B cell (primary cell): Measurements from ENCODE around the gene ODAD4. TPM values are rescaled to one million over a fixed set of nuclear protein-coding genes. Genes with fewer than 3 reads are reported as not detected.

Experiments
- ATAC-seq: fragments of 200-7000 bp; cut with Tn5 transposase; one replicate; pipeline ENCODE4 v1.10.0; 2021; ENCODE audit warnings: low read depth, mild to moderate bottlenecking, moderate number of reproducible peaks, moderate library complexity
- CTCF ChIA-PET: fragments of 350-600 bp; sonication (Branson Sonifier 250); formaldehyde crosslinking; loops from one replicate; lab custom pipeline; 2021; ENCODE audit warnings: antibody characterized with exemption, inconsistent platforms; lab: Charles Lee
- POLR2A ChIA-PET: fragments of 350-600 bp; sonication (Branson Sonifier 250); formaldehyde crosslinking; loops from one replicate; lab custom pipeline; 2021; ENCODE audit warnings: antibody characterized with exemption; lab: Charles Lee
- DNase-seq: peaks from one replicate; pipeline ENCODE4 v3.0.0; 2013
- H2AFZ ChIP-seq: 2 replicates; pipeline ENCODE4 v1.6.1; 2012; ENCODE audit warnings: mild to moderate bottlenecking, low read depth, low read length; ENCODE audit not compliant: insufficient read depth, poor library complexity, severe bottlenecking
- H3K27ac ChIP-seq, 2 donors: 1 replicate in 1 of 2; 2 replicates in 1 of 2; pipeline ENCODE4 v1.5.1; 2012 to 2013; ENCODE audit warnings: low read length in 2 of 2, mild to moderate bottlenecking in 2 of 2, moderate library complexity in 1 of 2
- H3K27me3 ChIP-seq, 4 experiments: fragments of 200-600 bp in 1 of 4; sonication (generic) in 1 of 4; replicated peaks in 1 of 4; 1 replicate in 2 of 4; 2 replicates in 2 of 4; pipeline versions ENCODE4 v1.6.1 to v1.7.0; 2013 to 2016; ENCODE audit warnings: low read length in 3 of 4, mild to moderate bottlenecking in 2 of 4, mixed read lengths in 1 of 4, moderate library complexity in 1 of 4; ENCODE audit not compliant: insufficient read depth in 4 of 4, control insufficient read depth in 3 of 4; ENCODE audit errors: control extremely low read depth in 1 of 4
- H3K36me3 ChIP-seq, 2 experiments: replicated peaks in 1 of 2; 1 replicate in 1 of 2; 2 replicates in 1 of 2; pipeline versions ENCODE4 v1.6.1 to v1.7.1; 2013; ENCODE audit warnings: low read length in 1 of 2; ENCODE audit not compliant: insufficient read depth in 2 of 2, control insufficient read depth in 1 of 2; ENCODE audit errors: control extremely low read depth in 1 of 2, extremely low read depth in 1 of 2
- H3K4me1 ChIP-seq, 2 donors: fragments of 200-600 bp in 1 of 2; sonication (generic) in 1 of 2; 1 replicate in 1 of 2; 2 replicates in 1 of 2; pipeline versions ENCODE4 v1.5.1 to v1.6.1; 2013 to 2017; ENCODE audit warnings: low read length in 2 of 2; ENCODE audit not compliant: control insufficient read depth in 2 of 2, insufficient read depth in 2 of 2
- H3K4me2 ChIP-seq: replicated peaks from 2 replicates; pipeline ENCODE3; 2012; ENCODE audit warnings: mild to moderate bottlenecking, low read depth, low read length; ENCODE audit not compliant: poor library complexity, severe bottlenecking
- H3K4me3 ChIP-seq, 5 experiments: fragments of 200-600 bp in 1 of 5; sonication (generic) in 1 of 5; 1 replicate in 3 of 5; 2 replicates in 2 of 5; pipeline versions ENCODE4 v1.5.1 to v1.7.0; 2011 to 2016; ENCODE audit warnings: low read length in 4 of 5, mild to moderate bottlenecking in 4 of 5, low read depth in 2 of 5, control low read depth in 1 of 5, moderate library complexity in 1 of 5; ENCODE audit not compliant: insufficient read depth in 1 of 5; ENCODE audit errors: control extremely low read depth in 1 of 5, extremely low read depth in 1 of 5
- H3K79me2 ChIP-seq: fragments of 200-600 bp; sonication (generic); one replicate; pipeline ENCODE4 v1.6.0; 2016; ENCODE audit warnings: low read length; ENCODE audit not compliant: control insufficient read depth, insufficient read depth
- H3K9ac ChIP-seq: fragments of 200-600 bp; sonication (generic); 2 replicates; pipeline ENCODE4 v1.6.1; 2017; ENCODE audit warnings: mild to moderate bottlenecking, low read length, moderate library complexity
- H3K9me3 ChIP-seq, 3 donors: one replicate each; pipeline versions ENCODE4 v1.6.1 to v1.7.1; 2013; ENCODE audit warnings: low read length in 2 of 3; ENCODE audit not compliant: control insufficient read depth in 2 of 3, insufficient read depth in 1 of 3; ENCODE audit errors: control extremely low read depth in 1 of 3
- H4K20me1 ChIP-seq: 2 replicates; pipeline ENCODE4 v1.6.0; 2012; ENCODE audit warnings: mild to moderate bottlenecking, low read length; ENCODE audit not compliant: insufficient read depth, control insufficient read depth, poor library complexity, severe bottlenecking
- H3K27ac Mint-ChIP-seq: one replicate; pipeline ENCODE4 v1.8.0; 2021; ENCODE audit warnings: mixed read lengths
- H3K27me3 Mint-ChIP-seq: one replicate; pipeline ENCODE4 v1.8.0; 2021; ENCODE audit warnings: mixed read lengths
- H3K4me1 Mint-ChIP-seq: one replicate; pipeline ENCODE4 v1.8.0; 2021; ENCODE audit warnings: mixed read lengths
- H3K4me3 Mint-ChIP-seq: one replicate; pipeline ENCODE4 v1.8.0; 2021; ENCODE audit warnings: mixed read lengths
- H3K9me3 Mint-ChIP-seq: one replicate; pipeline ENCODE4 v1.8.0; 2022; ENCODE audit warnings: mixed read lengths; ENCODE audit not compliant: insufficient read depth
- EZH2 ChIP-seq: IDR thresholded peaks from 2 replicates; pipeline ENCODE4 v1.6.1; 2012; ENCODE audit warnings: borderline replicate concordance, low read depth, mild to moderate bottlenecking, moderate library complexity, low read length; ENCODE audit not compliant: insufficient read depth, poor library complexity, severe bottlenecking
- WGBS: methylation state at CpG from one replicate; pipeline ENCODE4 v1.1.5; 2013; ENCODE audit warnings: missing lambda C conversion rate; ENCODE audit not compliant: insufficient coverage; 5-methylcytosine and 5-hydroxymethylcytosine counted together
- intact Hi-C: fragments of 100-400 bp; cut with micrococcal nuclease; formaldehyde crosslinking; loops from one replicate; pipeline ENCODE4 v1.10.0; 2022
- polyA plus RNA-seq: library from polyadenylated mRNA; depleted of rRNA; stranded (reverse); fragments of >200 nt; gene quantifications from 2 replicates; pipeline ENCODE4 v1.2.3, GENCODE V29; 2012
- total RNA-seq, 2 donors: library from RNA; stranded (reverse); fragments of 120-200 nt in 1 of 2; gene quantifications; 1 replicate in 1 of 2; 2 replicates in 1 of 2; pipeline versions ENCODE4 v1.2.3 to v1.2.4, GENCODE V29; 2013 to 2022
- TF ChIP-seq, protein P1 (sequence below): fragments of 200-600 bp; IDR thresholded peaks from one replicate; pipeline ENCODE4 v1.8.0; 2022; ENCODE audit warnings: antibody characterized with exemption, mild to moderate bottlenecking

Gene ODAD4
- total and polyA plus RNA-seq, 2 donors (not counting 1 experiment from before 2014, with no cell fraction given), result 0.27 TPM; not detected in 1

GRCh38 chr17:41917679-41918313 lies 12.6 kb upstream of the ODAD4 start:
- no peaks in the 10 kb centered on the region for H3K9me3 Mint-ChIP-seq
- CTCF ChIA-PET, result interaction anchor here (0.6 to 1.5 kb wide), 7 partner anchors 9 to 1600 kb away, joined by 3 to 6 read pairs (median 3); partner anchors contain the start of genes C17orf113, DNAJC7 and P3H4
- Histone ChIP-seq H3K27ac (peak overlapping the region; percentile 62 to 81), H3K36me3 (peaks cover 4 to 10% of the 10 kb centered on the region in 2 experiments), H3K27me3 (no peaks in the 10 kb centered on the region), H3K4me1 (peaks cover 15 to 21% of the 10 kb centered on the region in 2 donors), H4K20me1 (peaks cover 47% of the 10 kb centered on the region), H3K9ac (peak overlapping the region; percentile 98), H3K4me3 (peak overlapping the region; percentile 78 to 99 (median 98)), H2AFZ (peak overlapping the region; percentile 100), H3K4me2 (peak overlapping the region; percentile 98), H3K9me3 (no peaks in the 10 kb centered on the region), H3K79me2 (peaks cover 64% of the 10 kb centered on the region)
- peaks cover 40% of the 10 kb centered on the region for H3K4me1 Mint-ChIP-seq
- no peak for DNase-seq
- H3K27ac Mint-ChIP-seq, result peak overlapping the region; percentile 26
- no peak for TF ChIP-seq EZH2
- TF ChIP-seq, protein P1, sequence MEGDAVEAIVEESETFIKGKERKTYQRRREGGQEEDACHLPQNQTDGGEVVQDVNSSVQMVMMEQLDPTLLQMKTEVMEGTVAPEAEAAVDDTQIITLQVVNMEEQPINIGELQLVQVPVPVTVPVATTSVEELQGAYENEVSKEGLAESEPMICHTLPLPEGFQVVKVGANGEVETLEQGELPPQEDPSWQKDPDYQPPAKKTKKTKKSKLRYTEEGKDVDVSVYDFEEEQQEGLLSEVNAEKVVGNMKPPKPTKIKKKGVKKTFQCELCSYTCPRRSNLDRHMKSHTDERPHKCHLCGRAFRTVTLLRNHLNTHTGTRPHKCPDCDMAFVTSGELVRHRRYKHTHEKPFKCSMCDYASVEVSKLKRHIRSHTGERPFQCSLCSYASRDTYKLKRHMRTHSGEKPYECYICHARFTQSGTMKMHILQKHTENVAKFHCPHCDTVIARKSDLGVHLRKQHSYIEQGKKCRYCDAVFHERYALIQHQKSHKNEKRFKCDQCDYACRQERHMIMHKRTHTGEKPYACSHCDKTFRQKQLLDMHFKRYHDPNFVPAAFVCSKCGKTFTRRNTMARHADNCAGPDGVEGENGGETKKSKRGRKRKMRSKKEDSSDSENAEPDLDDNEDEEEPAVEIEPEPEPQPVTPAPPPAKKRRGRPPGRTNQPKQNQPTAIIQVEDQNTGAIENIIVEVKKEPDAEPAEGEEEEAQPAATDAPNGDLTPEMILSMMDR, result no peak
- peak overlapping the region; percentile 91 for H3K4me3 Mint-ChIP-seq
- H3K27me3 Mint-ChIP-seq, result no peaks in the 10 kb centered on the region
- intact Hi-C loops, result loop anchor here (1.0 to 5.0 kb wide), 3 partner anchors 52 to 130 kb away; partner anchors contain the start of genes DNAJC7, JUP and KLHL11
- WGBS, result 4% methylated on average over 24 of the region's 26 CpGs
- POLR2A ChIA-PET, result interaction anchor here (0.8 to 1.5 kb wide), 2 partner anchors 12 to 14 kb away, joined by 3 to 16 read pairs; partner anchors contain the start of gene ODAD4
- no peak for ATAC-seq
